ENCODE data around the gene OPRL1.

OPRL1 gene

GRCh38 chr20:64079273-64080012 is 439 bp upstream of the OPRL1 start, which contains the start of gene RGS19 (continued):
- no peak for TF ChIP-seq ZNF704 (tag by site-specific recombination; IDR thresholded peaks at IDR 0.05)
- no peak for TF ChIP-seq SCRT1 (tag by site-specific recombination; IDR thresholded peaks at IDR 0.05; ENCODE audit: borderline replicate concordance)
- TF ChIP-seq ZNF510 (tag by site-specific recombination; IDR thresholded peaks at IDR 0.05; ENCODE audit: insufficient replicate concordance): no peak
- peak; percentile 37; the same call in 1 of the 2 replicates for TF ChIP-seq ZNF629 (tag by site-specific recombination; IDR thresholded peaks at IDR 0.05)
- TF ChIP-seq TRIM28 (IDR thresholded peaks at IDR 0.05; ENCODE audit: borderline replicate concordance, low read length): no peak
- TF ChIP-seq ZNF335 (tag by site-specific recombination; conservative IDR thresholded peaks at IDR 0.05): peak; percentile 34
- no peak for TF ChIP-seq ZNF785 (tag by site-specific recombination; IDR thresholded peaks at IDR 0.05)
- TF ChIP-seq SP3 (tag by site-specific recombination; IDR thresholded peaks at IDR 0.05): peak; percentile 93
- TF ChIP-seq SCRT2 (tag by site-specific recombination; IDR thresholded peaks at IDR 0.05): no peak
- no peak for TF ChIP-seq ZFP41 (tag by site-specific recombination; IDR thresholded peaks at IDR 0.05; ENCODE audit: borderline replicate concordance)
- TF ChIP-seq, protein P1, sequence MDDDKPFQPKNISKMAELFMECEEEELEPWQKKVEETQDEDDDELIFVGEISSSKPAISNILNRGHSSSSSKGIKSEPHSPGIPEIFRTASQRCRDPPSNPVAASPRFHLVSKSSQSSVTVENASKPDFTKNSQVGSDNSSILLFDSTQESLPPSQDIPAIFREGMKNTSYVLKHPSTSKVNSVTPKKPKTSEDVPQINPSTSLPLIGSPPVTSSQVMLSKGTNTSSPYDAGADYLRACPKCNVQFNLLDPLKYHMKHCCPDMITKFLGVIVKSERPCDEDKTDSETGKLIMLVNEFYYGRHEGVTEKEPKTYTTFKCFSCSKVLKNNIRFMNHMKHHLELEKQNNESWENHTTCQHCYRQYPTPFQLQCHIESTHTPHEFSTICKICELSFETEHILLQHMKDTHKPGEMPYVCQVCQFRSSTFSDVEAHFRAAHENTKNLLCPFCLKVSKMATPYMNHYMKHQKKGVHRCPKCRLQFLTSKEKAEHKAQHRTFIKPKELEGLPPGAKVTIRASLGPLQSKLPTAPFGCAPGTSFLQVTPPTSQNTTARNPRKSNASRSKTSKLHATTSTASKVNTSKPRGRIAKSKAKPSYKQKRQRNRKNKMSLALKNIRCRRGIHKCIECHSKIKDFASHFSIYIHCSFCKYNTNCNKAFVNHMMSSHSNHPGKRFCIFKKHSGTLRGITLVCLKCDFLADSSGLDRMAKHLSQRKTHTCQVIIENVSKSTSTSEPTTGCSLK (tag by site-specific recombination; IDR thresholded peaks at IDR 0.05): no peak
- TF ChIP-seq ATF2 (tag by site-specific recombination; IDR thresholded peaks at IDR 0.05; ENCODE audit: low read depth): no peak
- TF ChIP-seq ZNF747 (tag by site-specific recombination; IDR thresholded peaks at IDR 0.05): no peak
- no peak for TF ChIP-seq OVOL3 (tag by site-specific recombination; IDR thresholded peaks at IDR 0.05)
- no peak for TF ChIP-seq HOXA7 (CRISPR knock-in tag; IDR thresholded peaks at IDR 0.05; ENCODE audit: borderline replicate concordance)
- TF ChIP-seq, protein P2, sequence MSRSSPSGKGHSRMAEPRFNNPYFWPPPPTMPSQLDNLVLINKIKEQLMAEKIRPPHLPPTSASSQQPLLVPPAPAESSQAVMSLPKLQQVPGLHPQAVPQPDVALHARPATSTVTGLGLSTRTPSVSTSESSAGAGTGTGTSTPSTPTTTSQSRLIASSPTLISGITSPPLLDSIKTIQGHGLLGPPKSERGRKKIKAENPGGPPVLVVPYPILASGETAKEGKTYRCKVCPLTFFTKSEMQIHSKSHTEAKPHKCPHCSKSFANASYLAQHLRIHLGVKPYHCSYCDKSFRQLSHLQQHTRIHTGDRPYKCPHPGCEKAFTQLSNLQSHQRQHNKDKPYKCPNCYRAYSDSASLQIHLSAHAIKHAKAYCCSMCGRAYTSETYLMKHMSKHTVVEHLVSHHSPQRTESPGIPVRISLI (tag by site-specific recombination; IDR thresholded peaks at IDR 0.05): no peak
- no peak for TF ChIP-seq GFI1B (tag by site-specific recombination; IDR thresholded peaks at IDR 0.05)
- no peak for TF ChIP-seq ZNF707 (tag by site-specific recombination; IDR thresholded peaks at IDR 0.05)
- TF ChIP-seq ZNF26 (tag by site-specific recombination; IDR thresholded peaks at IDR 0.05): no peak
- TF ChIP-seq ZBTB17 (tag by site-specific recombination; IDR thresholded peaks at IDR 0.05): no peak
- TF ChIP-seq, protein P3, sequence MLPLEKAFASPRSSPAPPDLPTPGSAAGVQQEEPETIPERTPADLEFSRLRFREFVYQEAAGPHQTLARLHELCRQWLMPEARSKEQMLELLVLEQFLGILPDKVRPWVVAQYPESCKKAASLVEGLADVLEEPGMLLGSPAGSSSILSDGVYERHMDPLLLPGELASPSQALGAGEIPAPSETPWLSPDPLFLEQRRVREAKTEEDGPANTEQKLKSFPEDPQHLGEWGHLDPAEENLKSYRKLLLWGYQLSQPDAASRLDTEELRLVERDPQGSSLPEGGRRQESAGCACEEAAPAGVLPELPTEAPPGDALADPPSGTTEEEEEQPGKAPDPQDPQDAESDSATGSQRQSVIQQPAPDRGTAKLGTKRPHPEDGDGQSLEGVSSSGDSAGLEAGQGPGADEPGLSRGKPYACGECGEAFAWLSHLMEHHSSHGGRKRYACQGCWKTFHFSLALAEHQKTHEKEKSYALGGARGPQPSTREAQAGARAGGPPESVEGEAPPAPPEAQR (tag by site-specific recombination; IDR thresholded peaks at IDR 0.05): no peak
- no peak for TF ChIP-seq ZNF391 (tag by site-specific recombination; IDR thresholded peaks at IDR 0.05; ENCODE audit: borderline replicate concordance, low read depth)
- TF ChIP-seq ZFP3 (tag by site-specific recombination; IDR thresholded peaks at IDR 0.05; ENCODE audit: low read depth): no peak
- TF ChIP-seq, protein P4, sequence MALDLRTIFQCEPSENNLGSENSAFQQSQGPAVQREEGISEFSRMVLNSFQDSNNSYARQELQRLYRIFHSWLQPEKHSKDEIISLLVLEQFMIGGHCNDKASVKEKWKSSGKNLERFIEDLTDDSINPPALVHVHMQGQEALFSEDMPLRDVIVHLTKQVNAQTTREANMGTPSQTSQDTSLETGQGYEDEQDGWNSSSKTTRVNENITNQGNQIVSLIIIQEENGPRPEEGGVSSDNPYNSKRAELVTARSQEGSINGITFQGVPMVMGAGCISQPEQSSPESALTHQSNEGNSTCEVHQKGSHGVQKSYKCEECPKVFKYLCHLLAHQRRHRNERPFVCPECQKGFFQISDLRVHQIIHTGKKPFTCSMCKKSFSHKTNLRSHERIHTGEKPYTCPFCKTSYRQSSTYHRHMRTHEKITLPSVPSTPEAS (tag by site-specific recombination; IDR thresholded peaks at IDR 0.05): no peak
- TF ChIP-seq KLF10 (tag by site-specific recombination; IDR thresholded peaks at IDR 0.05): 0 out of 2 replicates have a peak, but pooled peaks have one; percentile 33
- no peak for TF ChIP-seq ZNF654 (tag by site-specific recombination; IDR thresholded peaks at IDR 0.05; ENCODE audit: low read depth)
- no peak for TF ChIP-seq ZNF2 (tag by site-specific recombination; IDR thresholded peaks at IDR 0.05)
- TF ChIP-seq ZNF19 (tag by site-specific recombination; IDR thresholded peaks at IDR 0.05; ENCODE audit: low read depth): no peak
- no peak for TF ChIP-seq ZNF558 (tag by site-specific recombination; IDR thresholded peaks at IDR 0.05)
- no peak for TF ChIP-seq ZNF16 (tag by site-specific recombination; IDR thresholded peaks at IDR 0.05; ENCODE audit: low read depth)
- TF ChIP-seq SETDB1 (IDR thresholded peaks at IDR 0.05; ENCODE audit: insufficient read length, low read length): no peak

Data from HEK293 (cell line).